Stromal cell of bone marrow (primary cell): ENCODE results near the gene PCGF6.

Source experiments
- DNase-seq: peaks from one replicate; pipeline ENCODE4 v3.0.0-alpha.2; 2012; ENCODE audit warnings: low read depth

PCGF6 gene

GRCh38 chr10:103256613-103257012, 94.3 kb downstream of the PCGF6 start:
- DNase-seq: no peak

- no peak for DNase-seq
These were observed 96.2 kb downstream of the PCGF6 start for GRCh38 chr10:103254538-103255325.

GRCh38 chr10:103254113-103254512, 96.8 kb downstream of the PCGF6 start:
- no peak for DNase-seq
